Adrenal gland (tissue), 5 donors: ENCODE results near the gene PDIK1L.

Experiments used
- POLR2A ChIP-seq, 2 donors: fragments of 450-650 bp; IDR thresholded peaks; one replicate each; pipeline ENCODE4 v1.6.1; 2017; ENCODE audit warnings: antibody characterized with exemption in 2 of 2, mild to moderate bottlenecking in 2 of 2, moderate library complexity in 1 of 2
- TF ChIP-seq, protein P1 (sequence below), 6 experiments: fragments of 450-650 bp in 4 of 6; fragments of 200-600 bp in 2 of 6; sonication (generic) in 1 of 6; IDR thresholded peaks; 1 replicate in 5 of 6; 2 replicates in 1 of 6; pipeline versions ENCODE4 v1.5.1 to v1.8.0; 2016 to 2021; ENCODE audit warnings: antibody characterized with exemption in 6 of 6, mild to moderate bottlenecking in 2 of 6, moderate library complexity in 1 of 6
- donor health status: DM: no; HTN: no; CAD: no.

DNA sequence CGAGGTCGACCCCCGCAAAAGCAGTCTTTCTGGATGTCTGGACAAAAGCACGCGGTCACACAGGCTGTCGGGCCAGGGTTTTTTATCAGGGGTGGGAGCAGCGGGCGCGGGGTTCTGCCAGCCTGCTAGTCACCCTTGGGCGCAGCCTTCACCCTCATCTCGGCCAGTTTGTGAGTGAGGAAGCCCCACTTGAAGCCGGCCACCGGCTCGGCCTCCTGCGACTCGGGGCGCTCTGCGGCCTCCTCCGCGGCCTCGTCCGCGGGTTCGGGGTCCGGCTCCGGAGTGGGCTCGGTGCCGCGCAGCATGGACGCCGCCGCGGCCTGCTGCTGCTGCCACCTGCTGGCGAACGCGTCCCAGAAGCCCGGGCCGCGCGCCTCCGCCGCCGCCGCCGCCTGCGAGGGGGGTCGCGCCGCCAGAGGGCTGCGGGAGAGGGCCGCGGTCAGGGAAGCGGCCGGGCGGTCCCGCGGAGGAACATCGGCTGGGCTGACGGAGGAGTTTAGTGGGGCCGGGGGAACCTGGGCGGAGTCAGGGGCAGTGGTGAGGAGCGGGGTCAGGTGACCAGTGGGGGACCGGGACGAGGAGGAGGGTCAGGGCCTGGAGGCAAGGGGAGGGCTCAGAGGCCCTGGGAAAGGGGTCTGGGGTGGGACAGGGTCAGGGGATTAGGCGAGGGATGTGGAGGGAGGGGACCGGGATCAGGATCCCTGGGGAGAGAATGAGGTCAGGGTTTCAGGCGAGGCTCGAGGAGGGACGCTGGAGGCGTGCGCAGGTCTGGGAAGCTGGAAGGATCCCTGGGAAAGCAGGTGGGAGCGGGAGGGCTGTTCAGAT lies 52.6 kb downstream of the PDIK1L start:
- TF ChIP-seq, protein P1, sequence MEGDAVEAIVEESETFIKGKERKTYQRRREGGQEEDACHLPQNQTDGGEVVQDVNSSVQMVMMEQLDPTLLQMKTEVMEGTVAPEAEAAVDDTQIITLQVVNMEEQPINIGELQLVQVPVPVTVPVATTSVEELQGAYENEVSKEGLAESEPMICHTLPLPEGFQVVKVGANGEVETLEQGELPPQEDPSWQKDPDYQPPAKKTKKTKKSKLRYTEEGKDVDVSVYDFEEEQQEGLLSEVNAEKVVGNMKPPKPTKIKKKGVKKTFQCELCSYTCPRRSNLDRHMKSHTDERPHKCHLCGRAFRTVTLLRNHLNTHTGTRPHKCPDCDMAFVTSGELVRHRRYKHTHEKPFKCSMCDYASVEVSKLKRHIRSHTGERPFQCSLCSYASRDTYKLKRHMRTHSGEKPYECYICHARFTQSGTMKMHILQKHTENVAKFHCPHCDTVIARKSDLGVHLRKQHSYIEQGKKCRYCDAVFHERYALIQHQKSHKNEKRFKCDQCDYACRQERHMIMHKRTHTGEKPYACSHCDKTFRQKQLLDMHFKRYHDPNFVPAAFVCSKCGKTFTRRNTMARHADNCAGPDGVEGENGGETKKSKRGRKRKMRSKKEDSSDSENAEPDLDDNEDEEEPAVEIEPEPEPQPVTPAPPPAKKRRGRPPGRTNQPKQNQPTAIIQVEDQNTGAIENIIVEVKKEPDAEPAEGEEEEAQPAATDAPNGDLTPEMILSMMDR (IDR thresholded peaks at IDR 0.05) = peak in 4 of 6 experiments; percentile 10 to 79 (median 72)
- no peak for TF ChIP-seq POLR2A (IDR thresholded peaks at IDR 0.05)
